WTC11 (cell line): ENCODE measurements around the gene PGBD5. TPM values are rescaled to one million over a fixed set of nuclear protein-coding genes. Genes with fewer than 3 reads are reported as not detected.

Source experiments
- ATAC-seq: fragments of 200-7000 bp; cut with Tn5 transposase; 2 replicates; pipeline ENCODE4 v1.10.0; 2021; ENCODE audit warnings: mild to moderate bottlenecking, moderate library complexity
- CTCF ChIA-PET: fragments of 300-600 bp; sonication (Branson Sonifier 250); formaldehyde crosslinking; loops from one replicate; lab custom pipeline; 2021; ENCODE audit warnings: antibody characterized with exemption; lab: Charles Lee
- POLR2A ChIA-PET: fragments of 350-600 bp; sonication (Branson Sonifier 250); formaldehyde crosslinking; loops from one replicate; lab custom pipeline; 2021; ENCODE audit warnings: antibody characterized with exemption; lab: Charles Lee
- DNase-seq: peaks from one replicate; pipeline ENCODE4 v3.0.0; 2021; ENCODE audit warnings: low spot score
- H3K27ac Mint-ChIP-seq: 2 replicates; pipeline ENCODE4 v1.8.0; 2021; ENCODE audit warnings: mixed read lengths
- H3K27me3 Mint-ChIP-seq: 2 replicates; pipeline ENCODE4 v1.8.0; 2021; ENCODE audit warnings: low read depth, mild to moderate bottlenecking, moderate library complexity, mixed read lengths
- H3K36me3 Mint-ChIP-seq: 2 replicates; pipeline ENCODE4 v1.8.0; 2021; ENCODE audit warnings: mixed read lengths
- H3K4me1 Mint-ChIP-seq: 2 replicates; pipeline ENCODE4 v1.8.0; 2022; ENCODE audit warnings: mixed read lengths
- H3K4me3 Mint-ChIP-seq: 2 replicates; pipeline ENCODE4 v1.8.0; 2021; ENCODE audit warnings: mild to moderate bottlenecking, moderate library complexity, mixed read lengths
- H3K9me3 Mint-ChIP-seq: 2 replicates; pipeline ENCODE4 v1.8.0; 2021; ENCODE audit warnings: mixed read lengths
- AFF4 ChIP-seq: sonication (generic); formaldehyde crosslinking; IDR thresholded peaks from 2 replicates; pipeline ENCODE4 v1.8.1; 2023; ENCODE audit warnings: mild to moderate bottlenecking, missing genetic modification reagents, borderline replicate concordance
- AR ChIP-seq: fragments of 250-450 bp; sonication (Bioruptor Pico); IDR thresholded peaks from 2 replicates; pipeline ENCODE4 v1.9.0; 2021; ENCODE audit warnings: mild to moderate bottlenecking
- ATF1 ChIP-seq: sonication (generic); formaldehyde crosslinking; IDR thresholded peaks from 2 replicates; pipeline ENCODE4 v1.8.1; 2023; ENCODE audit warnings: mild to moderate bottlenecking, moderate library complexity, missing genetic modification reagents
- ATF6 ChIP-seq: sonication (generic); formaldehyde crosslinking; IDR thresholded peaks from 2 replicates; pipeline ENCODE4 v1.8.1; 2023; ENCODE audit warnings: mild to moderate bottlenecking, missing genetic modification reagents
- CBFB ChIP-seq: sonication (generic); formaldehyde crosslinking; IDR thresholded peaks from 2 replicates; pipeline ENCODE4 v1.8.1; 2022; ENCODE audit warnings: mild to moderate bottlenecking, low read depth, missing genetic modification reagents
- CREM ChIP-seq: sonication (generic); formaldehyde crosslinking; IDR thresholded peaks from 2 replicates; pipeline ENCODE4 v1.8.1; 2022; ENCODE audit warnings: mild to moderate bottlenecking, missing genetic modification reagents, moderate library complexity
- ELF4 ChIP-seq: sonication (generic); formaldehyde crosslinking; IDR thresholded peaks from 2 replicates; pipeline ENCODE4 v1.8.1; 2022; ENCODE audit warnings: low read depth, mild to moderate bottlenecking, moderate library complexity, missing genetic modification reagents
- ESRRA ChIP-seq: sonication (generic); formaldehyde crosslinking; IDR thresholded peaks from 2 replicates; pipeline ENCODE4 v1.8.1; 2022; ENCODE audit warnings: mild to moderate bottlenecking, missing genetic modification reagents, borderline replicate concordance
- FOXP1 ChIP-seq: sonication (generic); formaldehyde crosslinking; IDR thresholded peaks from 2 replicates; pipeline ENCODE4 v1.8.0; 2022; ENCODE audit warnings: missing genetic modification reagents, mild to moderate bottlenecking, moderate library complexity, borderline replicate concordance
- HMGA2 ChIP-seq: fragments of 250-450 bp; sonication (Bioruptor Pico); IDR thresholded peaks from 2 replicates; pipeline ENCODE4 v1.4.0; 2021; ENCODE audit warnings: mild to moderate bottlenecking, moderate library complexity
- HMGXB4 ChIP-seq: sonication (generic); formaldehyde crosslinking; IDR thresholded peaks from 2 replicates; pipeline ENCODE4 v1.8.1; 2023; ENCODE audit warnings: mild to moderate bottlenecking, moderate library complexity, missing genetic modification reagents
- JUN ChIP-seq: sonication (generic); formaldehyde crosslinking; IDR thresholded peaks from 2 replicates; pipeline ENCODE4 v1.8.0; 2023; ENCODE audit warnings: mild to moderate bottlenecking, missing genetic modification reagents
- MAX ChIP-seq: sonication (generic); formaldehyde crosslinking; IDR thresholded peaks from 2 replicates; pipeline ENCODE4 v1.8.0; 2022; ENCODE audit warnings: mild to moderate bottlenecking, missing genetic modification reagents
- NR1H2 ChIP-seq: sonication (generic); formaldehyde crosslinking; IDR thresholded peaks from 2 replicates; pipeline ENCODE4 v1.9.0; 2021; ENCODE audit warnings: mild to moderate bottlenecking, moderate library complexity, missing genetic modification reagents
- PREB ChIP-seq: sonication (generic); formaldehyde crosslinking; IDR thresholded peaks from 2 replicates; pipeline ENCODE4 v1.8.1; 2022; ENCODE audit warnings: mild to moderate bottlenecking, missing genetic modification reagents, moderate library complexity, borderline replicate concordance
- PRRX2 ChIP-seq: fragments of 250-450 bp; sonication (Bioruptor Pico); IDR thresholded peaks from 2 replicates; pipeline ENCODE4 v1.8.0; 2021; ENCODE audit warnings: mild to moderate bottlenecking
- SOX15 ChIP-seq: fragments of 250-450 bp; sonication (Bioruptor Pico); IDR thresholded peaks from 2 replicates; pipeline ENCODE4 v1.9.0; 2021; ENCODE audit warnings: mild to moderate bottlenecking
- TP53 ChIP-seq: sonication (generic); formaldehyde crosslinking; IDR thresholded peaks from 2 replicates; pipeline ENCODE4 v1.8.1; 2023; ENCODE audit warnings: mild to moderate bottlenecking, missing genetic modification reagents
- USF2 ChIP-seq: sonication (generic); formaldehyde crosslinking; IDR thresholded peaks from 2 replicates; pipeline ENCODE4 v1.8.1; 2023; ENCODE audit warnings: mild to moderate bottlenecking, missing genetic modification reagents, moderate library complexity
- ZNF121 ChIP-seq: sonication (generic); formaldehyde crosslinking; IDR thresholded peaks from 2 replicates; pipeline ENCODE4 v1.8.0; 2023; ENCODE audit warnings: missing genetic modification reagents
- ZNF219 ChIP-seq: sonication (generic); formaldehyde crosslinking; IDR thresholded peaks from 2 replicates; pipeline ENCODE4 v1.8.0; 2023; ENCODE audit warnings: missing genetic modification reagents, mild to moderate bottlenecking, borderline replicate concordance
- ZNF232 ChIP-seq: sonication (generic); formaldehyde crosslinking; IDR thresholded peaks from 2 replicates; pipeline ENCODE4 v1.8.0; 2022; ENCODE audit warnings: mild to moderate bottlenecking, missing genetic modification reagents
- ZNF512 ChIP-seq: sonication (generic); formaldehyde crosslinking; IDR thresholded peaks from 2 replicates; pipeline ENCODE4 v1.8.1; 2022; ENCODE audit warnings: missing genetic modification reagents, borderline replicate concordance
- ZNF671 ChIP-seq: fragments of 250-450 bp; sonication (Bioruptor Pico); IDR thresholded peaks from 2 replicates; pipeline ENCODE4 v1.8.0; 2021; ENCODE audit warnings: mild to moderate bottlenecking
- total RNA-seq: library from RNA; stranded (reverse); gene quantifications from 3 replicates; pipeline ENCODE4 v1.2.3, GENCODE V29; 2021

PGBD5 gene
- total RNA-seq, 1 experiment from 2014 or later = 23.8 TPM

GRCh38 chr1:230387876-230388275 is 38.3 kb downstream of the PGBD5 start (continued):
- TF ChIP-seq PREB (CRISPR knock-in tag) (no peak), ELF4 (CRISPR knock-in tag) (no peak), CREM (no peak), AR (CRISPR knock-in tag) (no peak), PRRX2 (CRISPR knock-in tag) (no peak)

GRCh38 chr1:230387296-230387695 is 38.8 kb downstream of the PGBD5 start:
- CTCF ChIA-PET = no interaction called here
- H3K9me3 Mint-ChIP-seq = no peaks in the 10 kb centered on the region
- peak overlapping the region; percentile 65; the same call in 1 of the 2 replicates for H3K27ac Mint-ChIP-seq
- TF ChIP-seq TP53 (CRISPR knock-in tag) (no peak), NR1H2 (CRISPR knock-in tag) (no peak), ESRRA (CRISPR knock-in tag) (no peak), FOXP1 (CRISPR knock-in tag) (no peak), ATF1 (CRISPR knock-in tag) (no peak), HMGXB4 (CRISPR knock-in tag) (no peak), SOX15 (CRISPR knock-in tag) (no peak), ZNF671 (no peak), JUN (CRISPR knock-in tag) (no peak), MAX (CRISPR knock-in tag) (no peak), HMGA2 (CRISPR knock-in tag) (no peak), ZNF232 (CRISPR knock-in tag) (no peak), ZNF219 (CRISPR knock-in tag) (no peak), ZNF512 (CRISPR knock-in tag) (no peak), CBFB (CRISPR knock-in tag) (no peak), ATF6 (CRISPR knock-in tag) (no peak), AFF4 (CRISPR knock-in tag) (no peak), ZNF121 (CRISPR knock-in tag) (no peak), USF2 (CRISPR knock-in tag) (no peak)

More at GRCh38 chr1:230387296-230387695, 38.8 kb downstream of the PGBD5 start:
- Mint-ChIP-seq H3K27me3 (no peaks in the 10 kb centered on the region), H3K36me3 (peaks cover 4% of the 10 kb centered on the region; the same call in 1 of the 2 replicates), H3K4me1 (peaks cover 39% of the 10 kb centered on the region), H3K4me3 (no peak overlapping the region)
- DNase-seq (no peak), ATAC-seq (no peak)
- POLR2A ChIA-PET = no interaction called here
